Caco-2 (cell line): ENCODE results near the gene CACNA2D1. TPM values are rescaled to one million over a fixed set of nuclear protein-coding genes. Genes with fewer than 3 reads are reported as not detected.

Source experiments
- BruUV-seq: library from RNA; stranded (reverse); fragments of 400-500 nt; replicated peaks from 2 replicates; lab custom pipeline; 2021; lab: Mats Ljungman, UMichigan
- CTCF ChIA-PET: fragments of 300-600 bp; sonication (Branson Sonifier 250); formaldehyde crosslinking; loops from one replicate; lab custom pipeline; 2022; ENCODE audit warnings: antibody characterized with exemption; lab: Charles Lee
- POLR2A ChIA-PET: fragments of 300-600 bp; sonication (Branson Sonifier 250); formaldehyde crosslinking; loops from one replicate; lab custom pipeline; 2022; ENCODE audit warnings: antibody characterized with exemption; lab: Charles Lee
- DNase-seq, 2 experiments: peaks; one replicate each; pipeline versions ENCODE4 v3.0.0 to v3.0.0-alpha.2; 2020 to 2022
- H3K27me3 ChIP-seq: replicated peaks from 2 replicates; pipeline ENCODE4 v1.6.0; 2011; ENCODE audit warnings: low read length; ENCODE audit not compliant: control insufficient read depth, insufficient read depth
- H3K36me3 ChIP-seq: 2 replicates; pipeline ENCODE4 v1.5.1; 2011; ENCODE audit warnings: low read length; ENCODE audit not compliant: control insufficient read depth, insufficient read depth
- H3K4me1 ChIP-seq: fragments of 250-450 bp; sonication (Bioruptor Pico); 2 replicates; pipeline ENCODE4 v1.5.1; 2020; ENCODE audit warnings: mild to moderate bottlenecking
- H3K4me3 ChIP-seq: 2 replicates; pipeline ENCODE4 v1.5.1; 2011; ENCODE audit warnings: low read depth, mild to moderate bottlenecking, control low read depth, low read length
- H3K9me3 ChIP-seq: fragments of 250-450 bp; sonication (Bioruptor Pico); 2 replicates; pipeline ENCODE4 v1.5.1; 2020; ENCODE audit warnings: mild to moderate bottlenecking, moderate library complexity
- H3K27ac Mint-ChIP-seq: one replicate; pipeline ENCODE4 v1.8.0; 2022; ENCODE audit warnings: mixed read lengths; ENCODE audit not compliant: unreplicated experiment
- H3K27me3 Mint-ChIP-seq: one replicate; pipeline ENCODE4 v1.8.0; 2022; ENCODE audit warnings: mixed read lengths; ENCODE audit not compliant: insufficient read depth, unreplicated experiment
- H3K36me3 Mint-ChIP-seq: one replicate; pipeline ENCODE4 v1.8.0; 2022; ENCODE audit warnings: mild to moderate bottlenecking, mixed read lengths; ENCODE audit not compliant: insufficient read depth, unreplicated experiment
- H3K4me1 Mint-ChIP-seq: one replicate; pipeline ENCODE4 v1.8.0; 2022; ENCODE audit warnings: low read depth, mixed read lengths; ENCODE audit not compliant: unreplicated experiment
- H3K4me3 Mint-ChIP-seq: one replicate; pipeline ENCODE4 v1.8.0; 2022; ENCODE audit warnings: mild to moderate bottlenecking, moderate library complexity, mixed read lengths; ENCODE audit not compliant: unreplicated experiment
- H3K9me3 Mint-ChIP-seq: one replicate; pipeline ENCODE4 v1.8.0; 2022; ENCODE audit warnings: mixed read lengths; ENCODE audit not compliant: unreplicated experiment
- CTCF ChIP-seq, 2 experiments: fragments of 200-600 bp in 1 of 2; IDR thresholded peaks; 1 replicate in 1 of 2; 2 replicates in 1 of 2; pipeline versions ENCODE4 v1.5.1 to v1.8.0; 2011 to 2022; ENCODE audit warnings: antibody characterized with exemption in 1 of 2, control low read depth in 1 of 2, inconsistent platforms in 1 of 2, low read depth in 1 of 2, low read length in 1 of 2, mild to moderate bottlenecking in 1 of 2, moderate library complexity in 1 of 2; ENCODE audit not compliant: insufficient read depth in 1 of 2, severe bottlenecking in 1 of 2, unreplicated experiment in 1 of 2
- intact Hi-C: fragments of 100-400 bp; cut with micrococcal nuclease; formaldehyde crosslinking; loops from one replicate; pipeline ENCODE4 v1.10.0; 2022; ENCODE audit not compliant: unreplicated experiment
- total RNA-seq: library from RNA; stranded (reverse); gene quantifications from 2 replicates; pipeline ENCODE4 v1.2.3, GENCODE V29; 2022

Gene CACNA2D1
- total RNA-seq, 1 experiment from 2014 or later = not detected

- POLR2A ChIA-PET = no interaction called here
Observed at GRCh38 chr7:82183634-82184033, 259.9 kb downstream of the CACNA2D1 start.

GRCh38 chr7:82179311-82179710 lies 264.3 kb downstream of the CACNA2D1 start:
- Histone ChIP-seq H3K4me3 (no peak overlapping the region), H3K9me3 (no peaks in the 10 kb centered on the region), H3K27me3 (no peaks in the 10 kb centered on the region), H3K4me1 (no peaks in the 10 kb centered on the region), H3K36me3 (no peaks in the 10 kb centered on the region)
- POLR2A ChIA-PET = no interaction called here
- no peak overlapping the region for H3K27ac Mint-ChIP-seq
- H3K27me3 Mint-ChIP-seq = peaks cover 9% of the 10 kb centered on the region
- H3K4me1 Mint-ChIP-seq = no peaks in the 10 kb centered on the region
- no peak for TF ChIP-seq CTCF (IDR thresholded peaks at IDR 0.05; ENCODE audit: insufficient read depth in 1 of 2, low read depth in 1 of 2, low read length in 1 of 2, severe bottlenecking in 1 of 2, unreplicated experiment in 1 of 2)
- no peaks in the 10 kb centered on the region for H3K36me3 Mint-ChIP-seq
- no TSS peak for BruUV-seq
- H3K9me3 Mint-ChIP-seq = no peaks in the 10 kb centered on the region
- no peak for DNase-seq
- no peak overlapping the region for H3K4me3 Mint-ChIP-seq
- CTCF ChIA-PET = no interaction called here
- intact Hi-C loops = no loop called here

More at GRCh38 chr7:82183634-82184033, 259.9 kb downstream of the CACNA2D1 start:
- Mint-ChIP-seq H3K4me1 (no peaks in the 10 kb centered on the region), H3K4me3 (no peak overlapping the region), H3K9me3 (no peaks in the 10 kb centered on the region), H3K27me3 (peaks cover 7% of the 10 kb centered on the region), H3K27ac (no peak overlapping the region), H3K36me3 (no peaks in the 10 kb centered on the region)
- H3K4me3 ChIP-seq = no peak overlapping the region
- CTCF ChIA-PET = no interaction called here
- no peak for TF ChIP-seq CTCF (IDR thresholded peaks at IDR 0.05; ENCODE audit: insufficient read depth in 1 of 2, low read depth in 1 of 2, low read length in 1 of 2, severe bottlenecking in 1 of 2, unreplicated experiment in 1 of 2)
- H3K36me3 ChIP-seq = no peaks in the 10 kb centered on the region
- no peak for DNase-seq
- intact Hi-C loops = no loop called here
- H3K4me1 ChIP-seq = no peaks in the 10 kb centered on the region
- no peaks in the 10 kb centered on the region for H3K27me3 ChIP-seq
- H3K9me3 ChIP-seq = no peaks in the 10 kb centered on the region
- BruUV-seq = no TSS peak

GRCh38 chr7:82175319-82175718 lies 268.3 kb downstream of the CACNA2D1 start:
- Histone ChIP-seq H3K9me3 (no peaks in the 10 kb centered on the region), H3K36me3 (no peaks in the 10 kb centered on the region), H3K4me3 (no peak overlapping the region), H3K4me1 (no peaks in the 10 kb centered on the region), H3K27me3 (no peaks in the 10 kb centered on the region)
- Mint-ChIP-seq H3K27me3 (peaks cover 2% of the 10 kb centered on the region), H3K4me1 (no peaks in the 10 kb centered on the region), H3K4me3 (no peak overlapping the region), H3K27ac (no peak overlapping the region), H3K36me3 (no peaks in the 10 kb centered on the region), H3K9me3 (no peaks in the 10 kb centered on the region)
- no TSS peak for BruUV-seq
- CTCF ChIA-PET = no interaction called here
- intact Hi-C loops = no loop called here
- DNase-seq = no peak
- POLR2A ChIA-PET = no interaction called here
- no peak for TF ChIP-seq CTCF (IDR thresholded peaks at IDR 0.05; ENCODE audit: insufficient read depth in 1 of 2, low read depth in 1 of 2, low read length in 1 of 2, severe bottlenecking in 1 of 2, unreplicated experiment in 1 of 2)
